ENCODE results near the gene DEPDC1B. TPM values are rescaled to one million over a fixed set of nuclear protein-coding genes. Genes with fewer than 3 reads are reported as not detected.
"Not testable (repeated sequence)": the region's sequence is repeated elsewhere in the genome, so short reads cannot be mapped to it uniquely, and the experiment has no call there.

The DEPDC1B gene
- total RNA-seq, 4 donors from 2014 or later = 2.7 to 3.2 (median 2.9) TPM; not detected in 1

GRCh38 chr5:60633341-60633740 lies 66.6 kb downstream of the DEPDC1B start:
- Histone ChIP-seq H3K4me3 (no peak overlapping the region), H3K27me3 (no peaks in the 10 kb centered on the region), H3K36me3 (no peaks in the 10 kb centered on the region), H3K4me1 (no peaks in the 10 kb centered on the region), H3K27ac (no peak overlapping the region), H3K9me3 (no peaks in the 10 kb centered on the region)
- WGBS, 2 donors (ENCODE audit: low coverage in 1 of 2) = 69% methylated on average over 1 of the region's 1 CpG; no CpG with 5 or more reads in 1 of the 2 donors
- TF ChIP-seq POLR2AphosphoS5 (IDR thresholded peaks at IDR 0.05) = no peak
- TF ChIP-seq, protein P1, sequence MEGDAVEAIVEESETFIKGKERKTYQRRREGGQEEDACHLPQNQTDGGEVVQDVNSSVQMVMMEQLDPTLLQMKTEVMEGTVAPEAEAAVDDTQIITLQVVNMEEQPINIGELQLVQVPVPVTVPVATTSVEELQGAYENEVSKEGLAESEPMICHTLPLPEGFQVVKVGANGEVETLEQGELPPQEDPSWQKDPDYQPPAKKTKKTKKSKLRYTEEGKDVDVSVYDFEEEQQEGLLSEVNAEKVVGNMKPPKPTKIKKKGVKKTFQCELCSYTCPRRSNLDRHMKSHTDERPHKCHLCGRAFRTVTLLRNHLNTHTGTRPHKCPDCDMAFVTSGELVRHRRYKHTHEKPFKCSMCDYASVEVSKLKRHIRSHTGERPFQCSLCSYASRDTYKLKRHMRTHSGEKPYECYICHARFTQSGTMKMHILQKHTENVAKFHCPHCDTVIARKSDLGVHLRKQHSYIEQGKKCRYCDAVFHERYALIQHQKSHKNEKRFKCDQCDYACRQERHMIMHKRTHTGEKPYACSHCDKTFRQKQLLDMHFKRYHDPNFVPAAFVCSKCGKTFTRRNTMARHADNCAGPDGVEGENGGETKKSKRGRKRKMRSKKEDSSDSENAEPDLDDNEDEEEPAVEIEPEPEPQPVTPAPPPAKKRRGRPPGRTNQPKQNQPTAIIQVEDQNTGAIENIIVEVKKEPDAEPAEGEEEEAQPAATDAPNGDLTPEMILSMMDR (IDR thresholded peaks at IDR 0.05) = no peak
- TF ChIP-seq EP300 (IDR thresholded peaks at IDR 0.05; ENCODE audit: low read depth) = no peak
- TF ChIP-seq POLR2A (IDR thresholded peaks at IDR 0.05) = no peak
- in situ Hi-C loops (cut with MboI; ENCODE audit: low pct_ligation_motif_present in 1 of 4, low pct_unique_long_range_greater_than_20kb in 1 of 4, low sequenced_read_pairs in 3 of 4) = no loop called here
- intact Hi-C loops (cut with DNase I; ENCODE audit: low total_unique reads) = no loop called here
- no peak for DNase-seq

DNA sequence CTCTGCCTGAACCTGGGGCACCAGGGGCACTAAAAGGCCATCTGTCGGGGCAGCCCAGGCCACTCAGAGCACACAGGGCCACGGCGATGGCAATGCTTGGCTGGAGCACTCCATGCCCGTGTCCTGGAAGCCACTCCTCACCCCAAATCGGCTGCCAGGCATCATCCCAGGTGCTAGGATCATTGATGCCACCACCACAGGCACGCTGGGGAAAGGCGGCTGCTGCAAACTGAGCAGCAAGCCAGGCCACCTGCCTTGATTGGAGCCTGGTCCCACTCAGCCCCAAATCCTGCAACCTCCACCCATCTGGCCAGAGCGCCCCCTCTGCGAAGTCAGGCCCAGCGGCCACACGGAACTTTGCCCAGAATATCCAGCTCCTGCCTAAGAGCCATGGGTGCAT lies 67.8 kb downstream of the DEPDC1B start:
- in situ Hi-C loops (cut with MboI; ENCODE audit: low pct_ligation_motif_present in 1 of 4, low pct_unique_long_range_greater_than_20kb in 1 of 4, low sequenced_read_pairs in 3 of 4) = no loop called here
- intact Hi-C loops (cut with DNase I; ENCODE audit: low total_unique reads) = no loop called here
- WGBS, 2 donors (ENCODE audit: low coverage in 1 of 2) = 100% methylated on average over 8 of the region's 11 CpGs; no CpG with 5 or more reads in 1 of the 2 donors
- no peak for TF ChIP-seq POLR2A (IDR thresholded peaks at IDR 0.05)
- no peak for TF ChIP-seq EP300 (IDR thresholded peaks at IDR 0.05; ENCODE audit: low read depth)
- no peak for TF ChIP-seq POLR2AphosphoS5 (IDR thresholded peaks at IDR 0.05)
- TF ChIP-seq, protein P1 (IDR thresholded peaks at IDR 0.05) = no peak
- H3K27me3 ChIP-seq = no peaks in the 10 kb centered on the region
- no peak overlapping the region for H3K27ac ChIP-seq
- H3K36me3 ChIP-seq = no peaks in the 10 kb centered on the region
- H3K9me3 ChIP-seq = no peaks in the 10 kb centered on the region
- H3K4me1 ChIP-seq = no peaks in the 10 kb centered on the region
- DNase-seq = no peak
- H3K4me3 ChIP-seq = no peak overlapping the region

DNA sequence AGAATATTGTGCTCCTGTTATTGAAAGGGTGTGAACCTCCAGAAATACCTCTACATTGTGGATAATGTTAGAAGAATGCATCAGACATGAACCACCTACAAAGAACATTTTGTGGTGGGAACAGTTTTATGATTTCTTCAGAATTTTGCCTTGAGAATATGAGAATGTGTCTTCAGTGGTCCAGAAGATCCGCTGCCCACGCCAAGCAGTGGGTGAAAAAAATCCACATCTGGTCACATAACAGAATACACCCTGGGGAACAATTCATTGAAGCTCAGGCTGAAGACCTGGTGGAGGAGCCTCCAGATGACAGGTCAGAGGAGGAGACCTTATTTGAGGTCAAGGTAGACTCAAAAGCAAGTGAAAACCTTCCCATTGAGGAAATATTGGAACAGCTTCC lies 69.1 kb downstream of the DEPDC1B start:
- 86 to 98% methylated on average over 2 of the region's 2 CpGs for WGBS, 2 donors (ENCODE audit: low coverage in 1 of 2)
- in situ Hi-C loops (cut with MboI; ENCODE audit: low pct_ligation_motif_present in 1 of 4, low pct_unique_long_range_greater_than_20kb in 1 of 4, low sequenced_read_pairs in 3 of 4) (no loop called here), intact Hi-C loops (cut with DNase I; ENCODE audit: low total_unique reads) (no loop called here)
- TF ChIP-seq, protein P1 (IDR thresholded peaks at IDR 0.05) = no peak
- TF ChIP-seq EP300 (IDR thresholded peaks at IDR 0.05; ENCODE audit: low read depth) (no peak), POLR2A (IDR thresholded peaks at IDR 0.05) (no peak), POLR2AphosphoS5 (IDR thresholded peaks at IDR 0.05) (no peak)
- no peaks in the 10 kb centered on the region for H3K36me3 ChIP-seq
- no peak for DNase-seq
- H3K27ac ChIP-seq = no peak overlapping the region
- no peaks in the 10 kb centered on the region for H3K27me3 ChIP-seq
- H3K4me1 ChIP-seq = no peaks in the 10 kb centered on the region
- no peak overlapping the region for H3K4me3 ChIP-seq
- no peaks in the 10 kb centered on the region for H3K9me3 ChIP-seq

GRCh38 chr5:60630179-60630578 lies 69.8 kb downstream of the DEPDC1B start:
- Histone ChIP-seq H3K27ac (no peak overlapping the region), H3K4me1 (no peaks in the 10 kb centered on the region), H3K27me3 (no peaks in the 10 kb centered on the region), H3K9me3 (no peaks in the 10 kb centered on the region), H3K36me3 (no peaks in the 10 kb centered on the region), H3K4me3 (no peak overlapping the region)
- intact Hi-C loops (cut with DNase I; ENCODE audit: low total_unique reads) (no loop called here), in situ Hi-C loops (cut with MboI; ENCODE audit: low pct_ligation_motif_present in 1 of 4, low pct_unique_long_range_greater_than_20kb in 1 of 4, low sequenced_read_pairs in 3 of 4) (no loop called here)
- DNase-seq = no peak
- TF ChIP-seq POLR2AphosphoS5 (IDR thresholded peaks at IDR 0.05) (no peak), EP300 (IDR thresholded peaks at IDR 0.05; ENCODE audit: low read depth) (no peak), POLR2A (IDR thresholded peaks at IDR 0.05) (no peak)
- TF ChIP-seq, protein P1 (IDR thresholded peaks at IDR 0.05) = no peak
- 87 to 96% methylated on average over 3 to 8 of the region's 8 CpGs for WGBS, 2 donors (ENCODE audit: low coverage in 1 of 2)

DNA sequence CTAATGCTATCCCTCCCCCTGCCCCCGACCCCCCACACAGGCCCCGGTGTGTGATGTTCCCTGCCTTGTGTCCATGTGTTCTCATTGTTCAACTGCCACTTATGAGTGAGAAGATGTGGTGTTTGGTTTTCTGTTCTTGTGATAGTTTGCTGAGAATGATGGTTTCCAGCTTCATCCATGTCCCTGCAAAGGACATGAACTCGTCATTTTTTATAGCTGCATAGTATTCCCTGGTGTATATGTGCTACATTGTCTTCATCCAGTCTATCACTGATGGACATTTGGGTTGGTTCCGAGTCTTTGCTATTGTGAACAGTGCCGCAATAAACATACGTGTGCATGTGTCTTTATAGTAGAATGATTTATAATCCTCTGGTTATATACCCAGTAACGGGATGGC lies 75.1 kb downstream of the DEPDC1B start:
- DNase-seq; in situ Hi-C loops (cut with MboI; ENCODE audit: low pct_ligation_motif_present in 1 of 4, low pct_unique_long_range_greater_than_20kb in 1 of 4, low sequenced_read_pairs in 3 of 4); intact Hi-C loops (cut with DNase I; ENCODE audit: low total_unique reads); H3K4me3 ChIP-seq; H3K9me3 ChIP-seq; H3K36me3 ChIP-seq; H3K27me3 ChIP-seq; H3K27ac ChIP-seq; H3K4me1 ChIP-seq: not testable (repeated sequence)
- WGBS, 2 donors (ENCODE audit: low coverage in 1 of 2) = 95 to 98% methylated on average over 6 to 7 of the region's 7 CpGs

- H3K4me1 ChIP-seq; DNase-seq; H3K9me3 ChIP-seq; H3K36me3 ChIP-seq; H3K27ac ChIP-seq; H3K27me3 ChIP-seq; intact Hi-C loops (cut with DNase I; ENCODE audit: low total_unique reads); in situ Hi-C loops (cut with MboI; ENCODE audit: low pct_ligation_motif_present in 1 of 4, low pct_unique_long_range_greater_than_20kb in 1 of 4, low sequenced_read_pairs in 3 of 4); H3K4me3 ChIP-seq: not testable (repeated sequence)
- 71 to 94% methylated on average over 2 to 3 of the region's 3 CpGs for WGBS, 2 donors (ENCODE audit: low coverage in 1 of 2)
Observed at GRCh38 chr5:60620752-60621151, 79.2 kb downstream of the DEPDC1B start.
